GM12873 (cell line): ENCODE measurements around the gene RALGAPA2.

Source experiments
- TF ChIP-seq, protein P1 (sequence below): IDR thresholded peaks from 2 replicates; pipeline ENCODE4 v1.5.1; 2012; ENCODE audit warnings: low read depth, mild to moderate bottlenecking, moderate library complexity, low read length, control low read depth; ENCODE audit not compliant: insufficient read depth; ENCODE audit errors: missing control alignments

The RALGAPA2 gene

DNA sequence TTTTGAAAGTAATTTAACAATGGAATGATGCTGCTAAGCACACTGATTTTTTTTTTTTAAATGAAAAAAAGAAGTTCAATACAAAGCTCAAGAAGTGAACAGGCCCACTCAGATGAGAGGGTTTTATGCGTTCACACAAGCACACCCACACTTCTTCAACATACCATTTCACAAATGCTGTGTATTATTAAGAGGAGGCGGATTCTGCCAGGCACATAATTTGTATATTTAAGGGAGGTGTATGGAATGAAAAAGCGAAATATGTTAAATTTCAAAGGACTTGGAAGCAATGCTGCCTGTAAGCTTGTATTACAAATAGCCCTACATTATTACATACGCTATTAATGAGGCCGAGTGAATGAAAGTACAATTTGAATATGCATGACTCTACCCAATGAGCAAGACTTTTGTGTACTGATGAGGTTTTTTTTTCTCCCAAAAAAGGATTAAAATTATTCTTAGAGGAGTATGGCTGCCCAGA is 220.6 kb downstream of the RALGAPA2 start:
- TF ChIP-seq, protein P1, sequence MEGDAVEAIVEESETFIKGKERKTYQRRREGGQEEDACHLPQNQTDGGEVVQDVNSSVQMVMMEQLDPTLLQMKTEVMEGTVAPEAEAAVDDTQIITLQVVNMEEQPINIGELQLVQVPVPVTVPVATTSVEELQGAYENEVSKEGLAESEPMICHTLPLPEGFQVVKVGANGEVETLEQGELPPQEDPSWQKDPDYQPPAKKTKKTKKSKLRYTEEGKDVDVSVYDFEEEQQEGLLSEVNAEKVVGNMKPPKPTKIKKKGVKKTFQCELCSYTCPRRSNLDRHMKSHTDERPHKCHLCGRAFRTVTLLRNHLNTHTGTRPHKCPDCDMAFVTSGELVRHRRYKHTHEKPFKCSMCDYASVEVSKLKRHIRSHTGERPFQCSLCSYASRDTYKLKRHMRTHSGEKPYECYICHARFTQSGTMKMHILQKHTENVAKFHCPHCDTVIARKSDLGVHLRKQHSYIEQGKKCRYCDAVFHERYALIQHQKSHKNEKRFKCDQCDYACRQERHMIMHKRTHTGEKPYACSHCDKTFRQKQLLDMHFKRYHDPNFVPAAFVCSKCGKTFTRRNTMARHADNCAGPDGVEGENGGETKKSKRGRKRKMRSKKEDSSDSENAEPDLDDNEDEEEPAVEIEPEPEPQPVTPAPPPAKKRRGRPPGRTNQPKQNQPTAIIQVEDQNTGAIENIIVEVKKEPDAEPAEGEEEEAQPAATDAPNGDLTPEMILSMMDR: no peak

DNA sequence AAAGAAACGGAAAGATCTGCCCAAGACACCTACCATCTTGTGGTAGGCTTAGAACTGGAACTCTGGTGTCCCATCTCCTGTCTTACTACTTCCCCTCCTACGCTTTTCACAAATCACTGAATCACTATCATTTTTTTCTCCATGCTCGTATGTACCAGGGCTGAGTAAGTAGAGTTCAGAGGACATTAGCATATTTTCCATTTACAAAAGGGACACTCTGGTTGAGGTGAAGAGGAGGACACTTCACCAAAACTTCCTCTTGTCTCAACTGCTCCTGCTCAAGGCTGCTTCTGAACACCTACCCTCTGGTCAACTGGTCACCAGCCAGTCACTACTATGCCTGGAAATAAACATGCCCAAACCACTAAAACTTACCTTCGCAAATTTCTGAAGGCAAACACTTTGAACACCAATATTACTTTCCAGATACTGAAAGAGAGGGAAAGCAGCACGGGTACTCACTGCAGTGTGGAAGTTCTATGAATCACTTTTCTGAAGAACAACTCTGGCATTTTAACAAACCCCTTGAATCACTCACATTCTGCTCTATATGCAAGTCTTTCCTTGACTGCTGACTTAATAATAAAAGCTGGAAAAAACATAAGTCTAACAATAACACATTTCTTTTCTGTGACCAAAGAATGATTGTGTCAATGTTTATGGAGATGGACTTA is 221.2 kb downstream of the RALGAPA2 start:
- TF ChIP-seq, protein P1: no peak

DNA sequence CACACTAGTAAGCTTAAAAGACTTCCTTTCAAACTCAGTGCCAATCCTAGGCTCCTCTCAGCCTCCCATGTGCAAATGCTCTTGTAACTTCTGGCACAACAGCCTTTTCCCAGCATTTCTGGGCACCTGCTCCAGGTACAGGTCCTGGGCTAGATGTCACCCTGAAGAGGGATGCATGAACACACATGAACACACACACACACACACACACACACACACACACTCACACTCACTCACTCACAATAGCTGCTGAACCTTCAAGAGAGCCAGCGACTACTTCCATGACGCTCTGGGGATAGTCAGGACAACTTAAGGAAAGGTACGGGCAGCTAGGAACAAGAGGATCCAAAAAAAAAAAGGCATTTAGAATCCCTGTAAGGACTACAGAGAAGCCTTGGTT is 221.8 kb downstream of the RALGAPA2 start:
- TF ChIP-seq, protein P1: no peak

DNA sequence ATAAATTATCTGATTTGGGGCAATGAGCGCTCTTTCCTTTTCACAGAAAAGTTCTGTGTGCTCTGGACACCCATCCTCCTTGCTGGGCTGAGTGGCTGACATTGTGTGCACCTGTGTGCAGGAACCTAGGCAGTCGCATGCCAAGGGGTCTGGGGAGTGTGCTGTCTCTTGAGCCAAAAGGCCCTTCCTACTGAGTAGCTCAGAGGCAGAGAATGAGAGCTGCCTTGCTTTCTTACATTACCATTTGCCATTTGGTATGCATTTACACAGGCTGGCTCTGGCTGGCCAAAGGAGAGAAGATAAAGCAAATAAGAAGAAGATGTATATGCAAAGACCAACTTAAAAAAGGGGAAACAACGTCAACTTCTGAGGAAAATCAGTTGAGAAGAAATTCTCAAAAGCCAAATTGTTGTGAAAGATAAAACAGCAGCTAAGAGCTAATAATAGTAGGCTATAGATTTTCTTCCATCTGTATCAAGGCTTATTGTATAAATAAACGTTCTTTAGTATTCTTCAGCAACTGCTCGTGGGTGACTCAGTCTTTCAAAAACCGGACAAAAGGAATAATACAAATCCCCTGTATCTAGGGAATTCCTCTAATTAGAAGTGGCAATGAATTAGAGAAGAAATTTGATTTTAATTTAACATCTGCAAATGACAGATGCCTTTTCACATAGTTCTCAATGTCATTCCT is 222.6 kb downstream of the RALGAPA2 start:
- TF ChIP-seq, protein P1: no peak

DNA sequence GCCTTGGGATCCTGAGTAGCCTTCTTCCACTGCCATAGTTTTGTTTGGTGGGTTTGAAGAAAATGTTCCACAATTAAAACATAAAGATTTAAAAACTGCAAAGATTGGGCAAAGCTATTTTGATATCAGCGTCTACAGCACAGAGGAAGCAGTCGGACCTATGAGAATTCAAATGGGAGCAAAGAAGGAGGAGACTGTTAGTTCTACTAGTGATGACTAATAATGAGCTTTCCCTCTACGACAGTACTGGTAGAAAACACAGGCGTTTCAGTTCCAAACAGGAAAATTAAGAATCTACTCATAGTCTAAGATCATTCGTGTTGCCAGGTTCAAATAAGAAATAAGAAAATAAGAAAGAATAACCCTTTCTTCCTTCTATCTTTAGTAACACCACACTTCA is 223.4 kb downstream of the RALGAPA2 start:
- TF ChIP-seq, protein P1: no peak

DNA sequence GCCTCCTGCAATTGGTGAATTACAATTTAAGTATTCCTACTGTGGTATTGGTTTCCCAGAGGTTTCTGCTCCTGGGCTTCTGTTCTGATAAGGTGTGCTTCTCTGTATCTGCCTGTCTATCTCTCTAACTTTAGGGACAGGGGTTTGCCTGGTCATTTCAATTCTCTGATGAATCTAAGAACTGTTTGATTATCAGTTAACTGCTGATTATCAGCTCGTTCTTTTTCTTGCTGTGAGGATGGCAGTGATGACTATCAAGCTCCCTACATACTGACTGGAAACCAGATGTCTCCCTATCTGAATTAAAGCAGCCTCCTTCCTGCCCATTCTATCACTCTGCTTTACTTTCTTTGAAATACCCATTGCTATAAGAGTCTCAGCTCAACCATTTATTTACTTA is 224.1 kb downstream of the RALGAPA2 start:
- TF ChIP-seq, protein P1: no peak

DNA sequence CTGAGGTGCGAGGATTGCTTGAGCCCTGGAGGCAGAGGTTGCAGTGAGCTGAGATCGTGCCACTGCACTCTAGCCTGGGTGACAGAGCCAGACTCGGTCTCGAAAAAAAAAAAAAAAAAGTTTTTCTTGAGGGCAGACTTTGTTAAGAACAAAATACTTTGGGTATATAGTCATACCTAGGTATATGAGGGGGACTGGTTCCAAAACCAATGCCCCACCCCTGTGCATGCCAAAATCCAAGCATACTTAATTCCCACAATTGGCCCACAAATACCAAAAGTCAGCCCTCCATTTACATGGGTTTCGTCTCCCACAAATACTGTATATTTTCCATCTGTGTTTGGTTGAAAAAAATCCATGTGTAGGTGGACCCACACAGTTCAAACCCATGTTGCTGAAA is 224.6 kb downstream of the RALGAPA2 start:
- TF ChIP-seq, protein P1: no peak
